GM19468 (cell line): ENCODE results near the gene CWH43.
"Not testable (repeated sequence)": the region's sequence is repeated elsewhere in the genome, so short reads cannot be mapped to it uniquely, and the experiment has no call there.

Experiments used
- ATAC-seq: cut with Tn5 transposase; IDR thresholded peaks from one replicate; pipeline ENCODE4 v1.9.1; 2021; ENCODE audit warnings: mild to moderate bottlenecking, moderate library complexity, moderate number of reproducible peaks; ENCODE audit not compliant: unreplicated experiment; ENCODE audit errors: extremely low read depth

CWH43 gene

GRCh38 chr4:48974979-48975640 is 11.0 kb upstream of the CWH43 start:
- no peak for ATAC-seq

- no peak for ATAC-seq
These were observed 10.0 kb upstream of the CWH43 start for GRCh38 chr4:48976041-48976440.

- no peak for ATAC-seq
These were observed 6.0 kb upstream of the CWH43 start for GRCh38 chr4:48979914-48980579.

- not testable (repeated sequence) for ATAC-seq
These were observed 2.1 kb upstream of the CWH43 start for GRCh38 chr4:48984005-48984404.

GRCh38 chr4:48985602-48985975 is 486 bp upstream of the CWH43 start:
- no peak for ATAC-seq

- ATAC-seq = no peak
These were observed 634 bp downstream of the CWH43 start for GRCh38 chr4:48986654-48987164.

GRCh38 chr4:48989461-48990203 is 3.6 kb downstream of the CWH43 start:
- no peak for ATAC-seq

GRCh38 chr4:48991357-48991756 is 5.3 kb downstream of the CWH43 start:
- no peak for ATAC-seq

GRCh38 chr4:48997962-48998361 is 11.9 kb downstream of the CWH43 start:
- ATAC-seq = no peak

GRCh38 chr4:48998440-48998839 is 12.4 kb downstream of the CWH43 start:
- ATAC-seq = no peak

GRCh38 chr4:49000806-49001205 is 14.7 kb downstream of the CWH43 start:
- no peak for ATAC-seq

- no peak for ATAC-seq
These were observed 16.9 kb downstream of the CWH43 start for GRCh38 chr4:49002931-49003330.

GRCh38 chr4:49018718-49019295 is 32.7 kb downstream of the CWH43 start:
- no peak for ATAC-seq

GRCh38 chr4:49032440-49033161 is 46.5 kb downstream of the CWH43 start:
- ATAC-seq = no peak

GRCh38 chr4:49036528-49036927 is 50.5 kb downstream of the CWH43 start:
- no peak for ATAC-seq

- ATAC-seq = no peak
These were observed 58.2 kb downstream of the CWH43 start for GRCh38 chr4:49044270-49044669.

GRCh38 chr4:49058306-49058705 is 72.2 kb downstream of the CWH43 start:
- no peak for ATAC-seq

- no peak for ATAC-seq
These were observed 77.6 kb downstream of the CWH43 start for GRCh38 chr4:49063670-49064069.

- ATAC-seq = not testable (repeated sequence)
These were observed 86.1 kb downstream of the CWH43 start for GRCh38 chr4:49072196-49072595.

GRCh38 chr4:49091883-49092282 is 105.8 kb downstream of the CWH43 start:
- ATAC-seq = not testable (repeated sequence)
